Stimulated activated CD4-positive, alpha-beta T cell treated with anti-CD3 and anti-CD28 coated beads, Interleukin-12 subunit alpha, Interleukin-12 subunit beta, amount 100 ng/mL, for 48 hours (primary cell): ENCODE data around the gene CCDC146.
A peak's percentile ranks its signal among the peaks of the same experiment; 100 is the strongest.
"Not testable (repeated sequence)": the region's sequence is repeated elsewhere in the genome, so short reads cannot be mapped to it uniquely, and the experiment has no call there.

Experiments
- DNase-seq, 3 donors: peaks; one replicate each; pipeline ENCODE4 v3.0.0-alpha.2; 2020; ENCODE audit warnings: low read depth in 2 of 3, low spot score in 1 of 3

Gene CCDC146, protein sequence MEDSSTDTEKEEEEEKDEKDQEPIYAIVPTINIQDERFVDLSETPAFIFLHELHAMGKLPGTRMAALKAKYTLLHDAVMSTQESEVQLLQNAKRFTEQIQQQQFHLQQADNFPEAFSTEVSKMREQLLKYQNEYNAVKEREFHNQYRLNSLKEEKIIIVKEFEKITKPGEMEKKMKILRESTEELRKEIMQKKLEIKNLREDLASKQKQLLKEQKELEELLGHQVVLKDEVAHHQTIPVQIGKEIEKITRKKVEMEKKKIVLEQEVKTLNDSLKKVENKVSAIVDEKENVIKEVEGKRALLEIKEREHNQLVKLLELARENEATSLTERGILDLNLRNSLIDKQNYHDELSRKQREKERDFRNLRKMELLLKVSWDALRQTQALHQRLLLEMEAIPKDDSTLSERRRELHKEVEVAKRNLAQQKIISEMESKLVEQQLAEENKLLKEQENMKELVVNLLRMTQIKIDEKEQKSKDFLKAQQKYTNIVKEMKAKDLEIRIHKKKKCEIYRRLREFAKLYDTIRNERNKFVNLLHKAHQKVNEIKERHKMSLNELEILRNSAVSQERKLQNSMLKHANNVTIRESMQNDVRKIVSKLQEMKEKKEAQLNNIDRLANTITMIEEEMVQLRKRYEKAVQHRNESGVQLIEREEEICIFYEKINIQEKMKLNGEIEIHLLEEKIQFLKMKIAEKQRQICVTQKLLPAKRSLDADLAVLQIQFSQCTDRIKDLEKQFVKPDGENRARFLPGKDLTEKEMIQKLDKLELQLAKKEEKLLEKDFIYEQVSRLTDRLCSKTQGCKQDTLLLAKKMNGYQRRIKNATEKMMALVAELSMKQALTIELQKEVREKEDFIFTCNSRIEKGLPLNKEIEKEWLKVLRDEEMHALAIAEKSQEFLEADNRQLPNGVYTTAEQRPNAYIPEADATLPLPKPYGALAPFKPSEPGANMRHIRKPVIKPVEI

GRCh38 chr7:77121860-77122681 is at the start of gene CCDC146:
CCDC146 (plus strand) TSS chr7:77122615; CDS start chr7:77167669, 45,054 bp downstream.
- peak; percentile 89 to 93 (median 91) for DNase-seq

DNA sequence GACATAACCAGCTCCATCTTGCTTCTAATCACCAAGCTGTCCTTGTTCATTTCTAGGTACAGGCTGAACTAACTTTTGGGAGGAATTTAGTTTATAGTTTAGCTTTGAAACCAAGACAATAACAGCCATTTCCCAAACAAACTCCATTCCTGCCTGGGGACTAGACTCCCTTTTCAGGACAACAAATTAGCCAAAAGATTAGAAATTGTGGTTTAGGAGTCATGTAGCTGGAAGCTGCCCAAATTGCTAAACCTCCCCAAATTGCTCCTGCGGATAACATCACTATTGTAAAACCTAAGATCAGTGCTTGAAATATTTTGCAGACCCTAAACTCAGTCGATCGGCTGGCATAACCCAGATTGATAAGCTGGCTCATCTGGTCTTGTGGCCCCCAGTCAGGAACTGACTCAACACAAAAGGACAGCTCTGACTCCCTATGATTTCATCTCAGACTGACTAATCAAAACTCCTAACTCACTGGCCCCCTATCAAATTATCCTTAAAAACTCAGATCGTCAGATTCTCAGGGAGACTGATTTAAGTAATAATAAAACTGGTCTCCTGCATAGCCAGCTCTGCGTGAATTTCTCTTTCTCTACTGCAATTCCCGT is 47.5 kb upstream of the CCDC146 start:
- not testable (repeated sequence) for DNase-seq

DNA sequence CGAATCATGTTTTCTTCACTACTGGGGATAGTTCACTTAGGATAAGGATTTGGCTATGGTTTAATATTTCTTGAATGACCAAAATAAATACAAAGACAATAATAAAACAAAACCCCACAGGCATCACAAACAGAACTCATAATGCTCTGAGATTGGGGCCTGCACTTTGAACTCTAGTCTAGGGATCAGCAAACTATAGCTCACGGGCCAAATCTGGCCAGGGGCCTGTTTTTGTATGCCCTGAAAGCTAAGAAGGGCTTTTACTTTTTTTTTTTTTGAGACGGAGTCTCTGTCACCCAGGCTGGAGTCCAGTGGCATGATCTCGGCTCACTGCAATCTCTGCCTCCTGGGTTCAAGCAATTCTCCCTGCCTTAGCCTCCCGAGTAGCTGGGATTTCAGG is 45.4 kb upstream of the CCDC146 start:
- not testable (repeated sequence) for DNase-seq

DNA sequence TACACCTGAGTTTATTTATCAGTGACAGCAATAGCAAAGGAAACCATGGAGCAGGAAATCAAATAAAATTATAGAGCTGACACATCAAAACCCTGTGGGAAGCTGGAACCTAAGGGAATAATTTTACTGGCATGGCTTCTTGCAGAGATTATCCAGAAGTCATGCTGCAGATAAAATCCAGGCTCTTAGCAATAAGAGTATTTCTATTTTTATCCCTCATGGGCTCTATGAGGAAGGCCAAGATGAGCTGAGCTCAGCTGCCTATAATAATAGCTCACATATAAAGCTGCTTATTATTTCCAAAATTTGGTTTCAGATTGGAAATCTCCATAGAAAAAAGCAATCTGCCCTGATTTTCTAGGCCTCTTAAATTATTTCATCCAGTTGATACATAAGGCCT is 43.3 kb upstream of the CCDC146 start:
- DNase-seq = not testable (repeated sequence)

GRCh38 chr7:77079624-77080023 is 42.8 kb upstream of the CCDC146 start:
- not testable (repeated sequence) for DNase-seq

GRCh38 chr7:77080236-77080635 is 42.2 kb upstream of the CCDC146 start:
- DNase-seq = not testable (repeated sequence)

DNA sequence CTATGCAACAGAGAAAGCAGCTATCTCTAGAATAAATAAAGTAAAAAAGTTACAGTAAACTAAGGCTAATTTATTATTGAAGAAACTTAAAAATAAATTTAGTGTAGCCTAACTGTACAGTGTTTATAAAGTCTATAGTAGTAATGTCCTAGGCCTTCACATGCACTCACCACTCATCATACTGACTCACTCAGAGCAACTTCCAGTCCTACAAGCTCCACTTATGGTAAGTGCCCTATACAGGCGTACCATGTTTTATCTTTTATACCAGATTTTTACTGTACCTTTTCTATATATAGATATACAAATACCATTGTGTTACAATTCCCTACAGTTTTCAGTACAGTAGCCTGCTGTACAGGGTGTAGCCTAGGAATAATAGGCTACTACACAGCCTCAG is 40.2 kb upstream of the CCDC146 start:
- DNase-seq = not testable (repeated sequence)

DNA sequence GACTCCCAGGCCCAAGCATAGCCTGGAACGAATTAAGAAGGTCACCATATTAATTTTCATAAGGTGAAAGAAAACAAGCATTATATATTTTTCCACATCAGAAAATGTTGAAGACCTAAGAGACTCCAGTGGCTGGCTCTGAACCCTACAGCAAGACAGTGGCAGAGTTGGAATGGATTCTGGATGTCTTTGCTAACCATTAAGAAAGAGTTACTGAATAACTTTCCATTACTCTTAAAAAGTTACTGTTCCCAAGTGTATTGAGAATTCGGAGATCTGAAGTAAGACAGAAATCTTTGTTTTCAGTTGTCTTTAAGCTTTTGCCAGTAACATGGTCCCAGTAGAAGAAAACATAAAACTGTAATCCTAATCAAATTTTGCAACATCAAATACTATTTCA is 30.1 kb upstream of the CCDC146 start:
- not testable (repeated sequence) for DNase-seq

DNA sequence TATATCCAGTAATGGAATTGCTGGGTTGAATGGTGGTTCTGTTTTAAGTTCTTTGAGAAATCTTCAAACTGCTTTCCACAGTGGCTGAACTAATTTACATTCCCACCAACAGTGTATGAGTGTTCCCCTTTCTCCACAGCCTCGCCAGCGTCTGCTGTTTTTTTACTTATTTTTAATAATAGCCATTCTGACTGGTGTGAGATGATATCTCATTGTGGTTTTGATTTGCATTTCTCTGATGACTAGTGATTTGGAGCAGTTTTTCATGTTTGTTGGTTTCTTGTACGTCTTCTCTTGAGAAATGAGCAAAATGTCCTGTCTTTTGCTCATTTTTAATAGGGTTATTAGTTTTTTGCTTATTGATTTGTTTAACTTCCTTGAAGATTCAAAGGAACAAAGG is 21.9 kb upstream of the CCDC146 start:
- DNase-seq = not testable (repeated sequence)

DNA sequence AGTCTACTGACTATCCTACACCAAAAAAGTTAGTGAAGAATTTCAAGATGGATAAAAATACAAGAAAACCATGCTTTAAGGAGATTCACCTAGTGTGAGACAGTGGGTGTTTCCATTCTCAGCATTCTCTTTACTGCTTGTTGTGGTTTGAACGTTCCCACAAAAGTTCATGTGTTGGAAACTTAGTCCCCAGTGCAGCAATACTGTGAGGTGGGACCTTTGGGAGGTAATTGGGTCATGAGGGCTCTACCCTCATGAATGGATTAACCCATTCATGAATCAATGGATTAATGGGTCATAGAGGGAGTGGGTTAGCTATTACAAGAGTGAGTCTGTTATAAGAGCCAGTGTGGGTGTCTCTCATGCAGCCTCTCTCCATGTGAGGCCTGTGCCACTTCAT is 21.2 kb upstream of the CCDC146 start:
- DNase-seq = not testable (repeated sequence)

DNA sequence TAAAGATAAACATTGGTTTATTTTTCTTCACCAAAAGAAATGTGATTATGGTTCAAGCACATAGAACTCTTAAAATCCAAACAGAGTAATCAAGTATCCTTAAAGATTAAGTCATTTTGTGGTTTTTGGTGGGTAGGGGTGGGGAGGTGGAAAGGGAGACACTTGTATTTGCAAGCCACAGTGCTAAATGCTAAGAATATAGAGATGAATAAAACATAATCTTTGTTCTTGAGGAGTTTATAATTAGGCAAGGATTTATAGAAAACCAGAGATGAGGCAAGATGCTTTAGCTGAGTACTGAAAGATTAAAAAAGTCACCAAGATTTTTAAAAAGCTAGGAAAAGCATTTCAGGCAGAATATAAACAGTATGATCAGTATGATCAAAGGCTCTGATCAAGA is 19.7 kb upstream of the CCDC146 start:
- DNase-seq = not testable (repeated sequence)

DNA sequence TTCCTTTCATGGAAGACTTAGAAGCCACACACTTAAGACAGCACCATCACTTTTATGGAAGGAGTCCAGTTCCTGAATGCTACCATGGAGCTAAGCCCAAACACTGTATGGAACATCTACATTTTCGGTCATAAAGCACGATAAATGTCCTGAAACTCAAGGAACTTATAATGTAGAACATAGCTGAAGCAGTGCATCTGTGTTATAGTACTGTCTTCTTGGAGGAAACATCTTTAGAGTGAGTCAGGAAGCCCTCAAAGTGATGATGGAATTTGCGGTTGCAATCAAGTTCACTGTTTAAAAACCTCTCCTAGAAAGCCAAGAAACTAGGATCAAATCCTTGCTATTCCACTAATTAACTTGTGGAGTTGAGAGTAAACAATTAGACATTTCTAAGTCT is 16.5 kb upstream of the CCDC146 start:
- DNase-seq = not testable (repeated sequence)

- DNase-seq = not testable (repeated sequence)
These were observed 14.8 kb upstream of the CCDC146 start for GRCh38 chr7:77107659-77108058.

DNA sequence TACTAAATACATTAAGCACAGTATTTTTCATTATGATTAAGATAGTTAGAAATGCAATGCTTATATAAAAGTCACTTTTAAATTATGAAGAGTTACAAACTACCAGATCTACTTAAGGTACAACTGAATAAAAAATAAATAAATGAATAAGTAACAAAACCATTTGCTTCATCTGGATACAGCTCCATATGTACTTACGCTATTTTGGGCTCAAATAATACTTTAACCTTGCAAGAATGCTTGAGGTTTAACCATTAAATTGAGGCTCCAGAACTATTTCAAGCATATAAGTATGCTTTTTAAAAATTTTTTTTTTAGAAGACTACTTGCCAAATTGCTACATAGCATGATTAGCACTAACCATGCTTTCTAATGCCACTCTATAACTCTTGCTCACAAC is 14.1 kb upstream of the CCDC146 start:
- DNase-seq = not testable (repeated sequence)

GRCh38 chr7:77112719-77113306 is 9.6 kb upstream of the CCDC146 start:
- not testable (repeated sequence) for DNase-seq

GRCh38 chr7:77125486-77125885 is 3.1 kb downstream of the CCDC146 start:
- not testable (repeated sequence) for DNase-seq

- not testable (repeated sequence) for DNase-seq
These were observed 4.6 kb downstream of the CCDC146 start for GRCh38 chr7:77127009-77127408.

DNA sequence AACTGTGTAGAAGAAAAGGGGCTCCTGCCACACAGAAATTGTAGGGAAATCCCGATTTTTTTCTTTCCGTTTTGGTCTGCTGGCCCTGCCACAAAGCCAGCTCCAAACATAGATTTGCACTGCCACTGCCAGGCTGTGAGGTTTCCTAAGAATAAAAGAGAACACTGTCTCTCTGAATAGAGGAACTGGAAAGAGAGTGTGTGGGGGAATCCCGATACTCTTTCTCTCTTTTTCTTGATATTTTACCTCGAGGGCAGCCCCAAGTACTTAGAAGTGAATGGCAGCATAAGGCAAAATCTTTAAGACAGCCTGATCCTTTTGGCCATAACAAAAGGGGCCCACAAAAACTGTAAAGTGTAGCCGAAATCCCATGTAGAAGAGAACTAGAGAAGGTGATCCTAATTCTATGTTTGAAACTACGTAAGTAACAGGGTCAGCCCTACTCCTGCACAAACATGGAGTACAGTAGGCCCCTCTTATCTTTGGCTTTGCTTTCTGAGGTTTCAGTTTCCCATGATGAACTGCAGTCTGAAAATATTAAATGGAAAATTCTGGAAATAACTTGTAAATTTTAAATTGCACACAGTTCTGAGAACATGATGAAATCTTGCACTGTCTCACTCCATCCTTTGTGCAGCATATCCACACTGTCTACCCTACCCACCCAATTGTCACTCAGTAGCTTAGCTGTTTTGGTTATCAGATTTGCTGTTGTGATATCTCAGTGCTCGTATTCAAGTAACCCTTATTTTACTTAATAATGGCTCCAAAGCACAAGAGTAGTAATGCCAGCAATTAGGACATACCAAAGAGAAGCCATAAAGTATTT is 6.4 kb downstream of the CCDC146 start:
- DNase-seq = not testable (repeated sequence)

GRCh38 chr7:77131781-77132180 is 9.4 kb downstream of the CCDC146 start:
- not testable (repeated sequence) for DNase-seq
